NT2/D1 (cell line): ENCODE data around the gene TMEM238.

ENCODE experiments used
- SUZ12 ChIP-seq: IDR thresholded peaks from 2 replicates; pipeline ENCODE4 v1.6.1; 2011; ENCODE audit not compliant: insufficient read length, insufficient read depth; ENCODE audit errors: extremely low read depth
- YY1 ChIP-seq: IDR thresholded peaks from 2 replicates; pipeline ENCODE4 v1.6.1; 2011; ENCODE audit not compliant: insufficient read length, insufficient read depth
- ZNF274 ChIP-seq: IDR thresholded peaks from 2 replicates; pipeline ENCODE4 v1.6.1; 2011; ENCODE audit warnings: mild to moderate bottlenecking, low read depth, low read length

- TF ChIP-seq YY1, result no peak
- TF ChIP-seq SUZ12, result no peak
- no peak for TF ChIP-seq ZNF274
Measured at GRCh38 chr19:55408533-55408872, 24.4 kb upstream of the TMEM238 start.
